Body of pancreas (tissue), 4 donors: ENCODE results near the gene FMNL2. TPM values are rescaled to one million over a fixed set of nuclear protein-coding genes. Genes with fewer than 3 reads are reported as not detected.

ENCODE experiments used
- ATAC-seq: fragments of 150-250 bp; one replicate; pipeline ENCODE4 v1.9.1; 2016
- DNase-seq, 4 donors: peaks; one replicate each; pipeline ENCODE4 v3.0.0-alpha.2; 2019
- H3K27ac ChIP-seq, 4 donors: fragments of 200-600 bp; sonication (generic); 1 replicate in 3 of 4; 2 replicates in 1 of 4; pipeline versions ENCODE4 v1.5.1 to v1.6.1; 2016 to 2019; ENCODE audit warnings: mild to moderate bottlenecking in 1 of 4, mixed read lengths in 1 of 4, moderate library complexity in 1 of 4
- H3K27me3 ChIP-seq, 2 donors: fragments of 200-600 bp; sonication (generic); one replicate each; pipeline ENCODE4 v1.6.0; 2016; ENCODE audit warnings: mild to moderate bottlenecking in 1 of 2
- H3K36me3 ChIP-seq, 2 donors: fragments of 200-600 bp; sonication (generic); replicated peaks in 1 of 2; 2 replicates each; pipeline ENCODE4 v1.5.1; 2016; ENCODE audit warnings: low read depth in 2 of 2; ENCODE audit not compliant: insufficient read depth in 1 of 2
- H3K4me1 ChIP-seq: fragments of 200-600 bp; sonication (generic); one replicate; pipeline ENCODE4 v1.6.0; 2016
- H3K4me3 ChIP-seq, 2 donors: fragments of 200-600 bp; sonication (generic); 1 replicate in 1 of 2; 2 replicates in 1 of 2; pipeline ENCODE4 v1.5.1; 2016 to 2019
- H3K9me3 ChIP-seq, 3 donors: fragments of 200-600 bp; sonication (generic); 1 replicate in 2 of 3; 2 replicates in 1 of 3; pipeline ENCODE4 v1.5.1; 2016
- CTCF ChIP-seq, 7 experiments: fragments of 450-650 bp in 4 of 7; fragments of 200-600 bp in 3 of 7; sonication (generic) in 3 of 7; IDR thresholded peaks; one replicate each; pipeline ENCODE4 v1.5.1; 2016 to 2019; ENCODE audit warnings: antibody characterized with exemption in 7 of 7
- POLR2A ChIP-seq, 3 donors: fragments of 450-650 bp; IDR thresholded peaks; one replicate each; pipeline ENCODE4 v1.6.1; 2016; ENCODE audit warnings: antibody characterized with exemption in 3 of 3, mild to moderate bottlenecking in 2 of 3
- WGBS, 2 donors: methylation state at CpG; one replicate each; pipeline ENCODE4 v1.1.5; 2017; 5-methylcytosine and 5-hydroxymethylcytosine counted together
- intact Hi-C: fragments of 100-400 bp; cut with DNase I; formaldehyde crosslinking; loops from one replicate; pipeline ENCODE4 v1.15.1; 2023
- total RNA-seq, 2 donors: library from RNA; depleted of rRNA; stranded (reverse); fragments of >200 nt; gene quantifications; one replicate each; pipeline ENCODE4 v1.1.0, GENCODE V29; 2016

The FMNL2 gene
- total RNA-seq, 2 donors from 2014 or later = 13.5 to 44.4 TPM

GRCh38 chr2:152658221-152658620, 323.2 kb downstream of the FMNL2 start:
- H3K4me1 ChIP-seq = no peaks in the 10 kb centered on the region
- no peak overlapping the region for H3K4me3 ChIP-seq
- H3K27me3 ChIP-seq = no peaks in the 10 kb centered on the region
- TF ChIP-seq POLR2A (IDR thresholded peaks at IDR 0.05) (no peak), CTCF (IDR thresholded peaks at IDR 0.05) (no peak)
- H3K36me3 ChIP-seq = peaks cover 0 to 40% of the 10 kb centered on the region in 2 donors
- ATAC-seq (no peak), DNase-seq (no peak)
- WGBS, 2 donors = 53 to 85% methylated on average over 1 of the region's 1 CpG
- no peaks in the 10 kb centered on the region for H3K9me3 ChIP-seq
- intact Hi-C loops = no loop called here
- H3K27ac ChIP-seq = no peak overlapping the region

GRCh38 chr2:152661076-152661475, 326.1 kb downstream of the FMNL2 start:
- Histone ChIP-seq H3K4me3 (no peak overlapping the region), H3K36me3 (peaks cover 0 to 45% of the 10 kb centered on the region in 2 donors), H3K4me1 (no peaks in the 10 kb centered on the region), H3K9me3 (no peaks in the 10 kb centered on the region), H3K27me3 (no peaks in the 10 kb centered on the region), H3K27ac (no peak overlapping the region)
- DNase-seq (no peak), ATAC-seq (no peak)
- 93 to 98% methylated on average over 4 of the region's 4 CpGs for WGBS, 2 donors
- intact Hi-C loops = no loop called here
- TF ChIP-seq CTCF (IDR thresholded peaks at IDR 0.05) (no peak), POLR2A (IDR thresholded peaks at IDR 0.05) (no peak)

GRCh38 chr2:152664725-152665124, 329.8 kb downstream of the FMNL2 start:
- Histone ChIP-seq H3K27ac (no peak overlapping the region), H3K4me1 (no peaks in the 10 kb centered on the region), H3K27me3 (no peaks in the 10 kb centered on the region), H3K4me3 (no peak overlapping the region), H3K9me3 (no peaks in the 10 kb centered on the region), H3K36me3 (peaks cover 0 to 33% of the 10 kb centered on the region in 2 donors)
- DNase-seq = no peak
- WGBS, 2 donors = 93% methylated on average over 7 of the region's 7 CpGs
- TF ChIP-seq POLR2A (IDR thresholded peaks at IDR 0.05) (no peak), CTCF (IDR thresholded peaks at IDR 0.05) (no peak)
- intact Hi-C loops = no loop called here
- no peak for ATAC-seq

GRCh38 chr2:152674334-152674733, 339.4 kb downstream of the FMNL2 start:
- no peak for ATAC-seq
- WGBS, 2 donors = 85 to 89% methylated on average over 4 of the region's 4 CpGs
- intact Hi-C loops = no loop called here
- H3K4me1 ChIP-seq = no peaks in the 10 kb centered on the region
- no peak overlapping the region for H3K4me3 ChIP-seq
- no peaks in the 10 kb centered on the region for H3K27me3 ChIP-seq
- no peak overlapping the region for H3K27ac ChIP-seq
- H3K36me3 ChIP-seq = peaks cover 0 to 25% of the 10 kb centered on the region in 2 donors
- TF ChIP-seq CTCF (IDR thresholded peaks at IDR 0.05) (no peak), POLR2A (IDR thresholded peaks at IDR 0.05) (no peak)
- no peak for DNase-seq
- no peaks in the 10 kb centered on the region for H3K9me3 ChIP-seq

GRCh38 chr2:152676461-152676860, 341.5 kb downstream of the FMNL2 start:
- no peaks in the 10 kb centered on the region for H3K9me3 ChIP-seq
- ATAC-seq = no peak
- intact Hi-C loops = no loop called here
- no peaks in the 10 kb centered on the region for H3K27me3 ChIP-seq
- H3K36me3 ChIP-seq = peaks cover 0 to 18% of the 10 kb centered on the region in 2 donors
- DNase-seq = no peak
- H3K4me1 ChIP-seq = no peaks in the 10 kb centered on the region
- TF ChIP-seq POLR2A (IDR thresholded peaks at IDR 0.05) (no peak), CTCF (IDR thresholded peaks at IDR 0.05) (no peak)
- no peak overlapping the region for H3K4me3 ChIP-seq
- no peak overlapping the region for H3K27ac ChIP-seq
- WGBS, 2 donors = 92 to 95% methylated on average over 3 of the region's 3 CpGs
